Heart left ventricle (tissue), 13 donors: ENCODE results near the gene TARDBP.

Experiments used
- POLR2A ChIP-seq, 2 donors: fragments of 450-650 bp; IDR thresholded peaks; one replicate each; pipeline ENCODE4 v1.6.1; 2017; ENCODE audit warnings: antibody characterized with exemption in 2 of 2, mild to moderate bottlenecking in 2 of 2, moderate library complexity in 2 of 2
- TF ChIP-seq, protein P1 (sequence below), 12 donors: fragments of 200-600 bp; sonication (generic) in 4 of 12; IDR thresholded peaks; one replicate each; pipeline versions ENCODE4 v1.5.0 to v1.8.0; 2018 to 2022; ENCODE audit warnings: antibody characterized with exemption in 12 of 12, mild to moderate bottlenecking in 5 of 12
- donor health status: ischemic (EF 13 %, LVEDD 7.1; RV severe dilation, severe dysfunction).
- donor health status: DM: no; HTN: yes; CAD: no.
- donor health status: DM: no; HTN: no; CAD: no.
- donor health status: ischemic (EF 25% LVEDD 6.9; RV normal size, moderate dysfunction).
- donor health status: ischemic (EF 25% LVEDD 5.7; RV mildly dilated, moderate dysfunction).
- donor health status: ischemic (EF 35%, LVEDD 5.7; RV mildly dilated, moderate dysfunction).
- donor health status: nonischemic (EF 11% LVEDD 7.7; RV severe dilation, severe dysfunction).
- donor health status: DM: yes; HTN: yes; CAD: no.
- donor health status: PGD.
- donor health status: ischemic (EF 29% LVEDD 5.4; RV normal size, mild dysfunction).
- donor health status: nonischemic (EF 23%, LVEDD 6.1; RV moderate dilation, normal function).

DNA sequence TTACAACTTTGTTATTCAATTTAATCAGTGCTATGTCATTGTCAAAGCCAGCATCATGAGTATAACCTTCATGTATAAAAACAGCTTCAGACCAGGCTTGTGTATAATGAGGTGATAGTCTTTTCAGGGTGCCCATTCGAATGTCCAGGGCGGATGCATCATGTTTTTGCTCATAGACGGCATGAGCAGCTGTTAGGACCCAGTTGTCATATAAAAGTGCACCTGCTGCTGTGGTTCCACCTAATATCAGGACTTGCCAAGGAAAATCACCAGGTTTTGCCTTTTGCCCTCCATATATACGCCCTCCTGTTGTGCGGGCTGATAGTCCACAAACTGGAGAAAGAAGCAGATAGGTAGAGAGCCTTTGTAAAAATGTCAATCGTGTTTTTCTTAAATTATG, 14.9 kb downstream of the TARDBP start:
- TF ChIP-seq, protein P1, sequence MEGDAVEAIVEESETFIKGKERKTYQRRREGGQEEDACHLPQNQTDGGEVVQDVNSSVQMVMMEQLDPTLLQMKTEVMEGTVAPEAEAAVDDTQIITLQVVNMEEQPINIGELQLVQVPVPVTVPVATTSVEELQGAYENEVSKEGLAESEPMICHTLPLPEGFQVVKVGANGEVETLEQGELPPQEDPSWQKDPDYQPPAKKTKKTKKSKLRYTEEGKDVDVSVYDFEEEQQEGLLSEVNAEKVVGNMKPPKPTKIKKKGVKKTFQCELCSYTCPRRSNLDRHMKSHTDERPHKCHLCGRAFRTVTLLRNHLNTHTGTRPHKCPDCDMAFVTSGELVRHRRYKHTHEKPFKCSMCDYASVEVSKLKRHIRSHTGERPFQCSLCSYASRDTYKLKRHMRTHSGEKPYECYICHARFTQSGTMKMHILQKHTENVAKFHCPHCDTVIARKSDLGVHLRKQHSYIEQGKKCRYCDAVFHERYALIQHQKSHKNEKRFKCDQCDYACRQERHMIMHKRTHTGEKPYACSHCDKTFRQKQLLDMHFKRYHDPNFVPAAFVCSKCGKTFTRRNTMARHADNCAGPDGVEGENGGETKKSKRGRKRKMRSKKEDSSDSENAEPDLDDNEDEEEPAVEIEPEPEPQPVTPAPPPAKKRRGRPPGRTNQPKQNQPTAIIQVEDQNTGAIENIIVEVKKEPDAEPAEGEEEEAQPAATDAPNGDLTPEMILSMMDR (IDR thresholded peaks at IDR 0.05), result no peak
- TF ChIP-seq POLR2A (IDR thresholded peaks at IDR 0.05), result no peak
